ENCODE results near the gene KIRREL3.
"Not testable (repeated sequence)": the region's sequence is repeated elsewhere in the genome, so short reads cannot be mapped to it uniquely, and the experiment has no call there.

- TF ChIP-seq YY1 (IDR thresholded peaks at IDR 0.05; ENCODE audit: insufficient read depth, insufficient read length); SUZ12 (IDR thresholded peaks at IDR 0.05; ENCODE audit: extremely low read depth, insufficient read depth, insufficient read length): not testable (repeated sequence)
Observed at GRCh38 chr11:126382641-126383040, 617.9 kb downstream of the KIRREL3 start.

Measured in NT2/D1 (cell line).